ENCODE measurements around the gene ANTXR1.
A peak's percentile ranks its signal among the peaks of the same experiment; 100 is the strongest.

ANTXR1 gene

GRCh38 chr2:69203166-69203985 is 190.4 kb downstream of the ANTXR1 start:
- DNase-seq (ENCODE audit: low read depth), result no peak
- H3K4me3 ChIP-seq (ENCODE audit: low read length), result no peak overlapping the region
- no peak for TF ChIP-seq CTCF (conservative IDR thresholded peaks at IDR 0.05; ENCODE audit: low read depth, low read length)

- no peak overlapping the region for H3K4me3 ChIP-seq (ENCODE audit: low read length)
- TF ChIP-seq CTCF (conservative IDR thresholded peaks at IDR 0.05; ENCODE audit: low read depth, low read length), result no peak
- no peak for DNase-seq (ENCODE audit: low read depth)
Observed at GRCh38 chr2:69204654-69205053, 191.7 kb downstream of the ANTXR1 start.

- no peak for DNase-seq (ENCODE audit: low read depth)
- no peak for TF ChIP-seq CTCF (conservative IDR thresholded peaks at IDR 0.05; ENCODE audit: low read depth, low read length)
- H3K4me3 ChIP-seq (ENCODE audit: low read length), result no peak overlapping the region
Observed at GRCh38 chr2:69205076-69205475, 192.1 kb downstream of the ANTXR1 start.

- DNase-seq (ENCODE audit: low read depth), result no peak
- TF ChIP-seq CTCF (conservative IDR thresholded peaks at IDR 0.05; ENCODE audit: low read depth, low read length), result no peak
Observed at GRCh38 chr2:69205491-69205890, 192.5 kb downstream of the ANTXR1 start.

GRCh38 chr2:69208023-69208595 is 195.1 kb downstream of the ANTXR1 start:
- TF ChIP-seq CTCF (conservative IDR thresholded peaks at IDR 0.05; ENCODE audit: low read depth, low read length), result peak; percentile 39
- DNase-seq (ENCODE audit: low read depth), result no peak
- H3K4me3 ChIP-seq (ENCODE audit: low read length), result no peak overlapping the region

More at GRCh38 chr2:69205491-69205890, 192.5 kb downstream of the ANTXR1 start:
- no peak overlapping the region for H3K4me3 ChIP-seq (ENCODE audit: low read length)

GRCh38 chr2:69209482-69209881 is 196.5 kb downstream of the ANTXR1 start:
- TF ChIP-seq CTCF (conservative IDR thresholded peaks at IDR 0.05; ENCODE audit: low read depth, low read length), result no peak
- no peak overlapping the region for H3K4me3 ChIP-seq (ENCODE audit: low read length)
- no peak for DNase-seq (ENCODE audit: low read depth)

- H3K4me3 ChIP-seq (ENCODE audit: low read length), result no peak overlapping the region
- TF ChIP-seq CTCF (conservative IDR thresholded peaks at IDR 0.05; ENCODE audit: low read depth, low read length), result no peak
- DNase-seq (ENCODE audit: low read depth), result no peak
Observed at GRCh38 chr2:69210385-69210784, 197.4 kb downstream of the ANTXR1 start.

Measured in retinal pigment epithelial cell (primary cell).